ENCODE data around the gene BIRC7.

GRCh38 chr20:63205896-63206295 lies 29.8 kb upstream of the BIRC7 start:
- TF ChIP-seq SUZ12 (IDR thresholded peaks at IDR 0.05; ENCODE audit: extremely low read depth, insufficient read depth, insufficient read length) (no peak), YY1 (IDR thresholded peaks at IDR 0.05; ENCODE audit: insufficient read depth, insufficient read length) (no peak)

Measured in NT2/D1 (cell line).